Peyer's patch (tissue), 4 donors: ENCODE data around the gene TCTN1.

ENCODE experiments used
- CTCF ChIP-seq, 6 experiments: fragments of 450-650 bp in 4 of 6; fragments of 200-600 bp in 2 of 6; sonication (generic) in 1 of 6; IDR thresholded peaks; one replicate each; pipeline ENCODE4 v1.5.1; 2017 to 2019; ENCODE audit warnings: antibody characterized with exemption in 6 of 6, mild to moderate bottlenecking in 3 of 6, moderate library complexity in 1 of 6
- POLR2A ChIP-seq, 2 donors: fragments of 450-650 bp; IDR thresholded peaks; one replicate each; pipeline ENCODE4 v1.5.1; 2017; ENCODE audit warnings: antibody characterized with exemption in 2 of 2, mild to moderate bottlenecking in 2 of 2, moderate library complexity in 2 of 2

- TF ChIP-seq CTCF (IDR thresholded peaks at IDR 0.05), result no peak
- no peak for TF ChIP-seq POLR2A (IDR thresholded peaks at IDR 0.05)
Measured at GRCh38 chr12:110585231-110585799, 28.6 kb upstream of the TCTN1 start.
